Stimulated activated CD8-positive, alpha-beta memory T cell treated with anti-CD3 and anti-CD28 coated beads, Interleukin-7, amount 100 ng/mL, for 24 hours (primary cell): ENCODE results near the gene TUT4.

ENCODE experiments used
- DNase-seq: peaks from one replicate; pipeline ENCODE4 v3.0.0-alpha.2; 2020; ENCODE audit warnings: low read depth

The TUT4 gene

GRCh38 chr1:52533713-52534112, 19.2 kb downstream of the TUT4 start:
- DNase-seq: no peak

- no peak for DNase-seq
These were observed 20.1 kb downstream of the TUT4 start for GRCh38 chr1:52532731-52533327.

GRCh38 chr1:52532247-52532646, 20.6 kb downstream of the TUT4 start:
- DNase-seq: no peak

GRCh38 chr1:52531249-52531872, 21.5 kb downstream of the TUT4 start:
- DNase-seq: no peak

- no peak for DNase-seq
These were observed 22.2 kb downstream of the TUT4 start for GRCh38 chr1:52530563-52531144.

GRCh38 chr1:52523376-52523775, 29.5 kb downstream of the TUT4 start:
- no peak for DNase-seq

GRCh38 chr1:52520148-52520547, 32.7 kb downstream of the TUT4 start:
- DNase-seq: no peak

GRCh38 chr1:52518962-52519361, 33.9 kb downstream of the TUT4 start:
- no peak for DNase-seq

GRCh38 chr1:52511851-52512615, 40.9 kb downstream of the TUT4 start:
- no peak for DNase-seq

GRCh38 chr1:52511439-52511838, 41.5 kb downstream of the TUT4 start:
- DNase-seq: no peak

- no peak for DNase-seq
These were observed 45.9 kb downstream of the TUT4 start for GRCh38 chr1:52506920-52507546.

GRCh38 chr1:52506349-52506748, 46.5 kb downstream of the TUT4 start:
- no peak for DNase-seq

GRCh38 chr1:52504720-52505119, 48.2 kb downstream of the TUT4 start:
- DNase-seq: no peak

- no peak for DNase-seq
These were observed 49.2 kb downstream of the TUT4 start for GRCh38 chr1:52503706-52504105.

- no peak for DNase-seq
These were observed 50.1 kb downstream of the TUT4 start for GRCh38 chr1:52502789-52503188.

GRCh38 chr1:52487632-52488031, 65.3 kb downstream of the TUT4 start:
- no peak for DNase-seq

GRCh38 chr1:52482326-52483004, 70.4 kb downstream of the TUT4 start:
- DNase-seq: no peak

- no peak for DNase-seq
These were observed 73.8 kb downstream of the TUT4 start for GRCh38 chr1:52479076-52479475.

- no peak for DNase-seq
These were observed 75.0 kb downstream of the TUT4 start for GRCh38 chr1:52477876-52478275.

GRCh38 chr1:52476943-52477342, 75.9 kb downstream of the TUT4 start:
- DNase-seq: no peak

- DNase-seq: no peak
These were observed 78.1 kb downstream of the TUT4 start for GRCh38 chr1:52474807-52475206.

- no peak for DNase-seq
These were observed 79.9 kb downstream of the TUT4 start for GRCh38 chr1:52473039-52473438.
